HG02885 (cell line): Measurements from ENCODE around the gene GSAP.

ENCODE experiments used
- ATAC-seq: cut with Tn5 transposase; IDR thresholded peaks from one replicate; pipeline ENCODE4 v1.9.1; 2021; ENCODE audit warnings: mild to moderate bottlenecking; ENCODE audit not compliant: unreplicated experiment, poor library complexity

GSAP gene

GRCh38 chr7:77415823-77416620, at the start of gene GSAP:
GSAP (minus strand) TSS chr7:77416349; CDS start chr7:77416321, 28 bp downstream.
- peak; percentile 52 for ATAC-seq

GRCh38 chr7:77465256-77465655, 49.1 kb upstream of the GSAP start:
- ATAC-seq = no peak

- peak; percentile 72 for ATAC-seq
Measured at GRCh38 chr7:77464589-77464988, 48.4 kb upstream of the GSAP start.

GRCh38 chr7:77463632-77464031, 47.5 kb upstream of the GSAP start:
- peak; percentile 56 for ATAC-seq

- ATAC-seq = no peak
Measured at GRCh38 chr7:77461842-77462241, 45.7 kb upstream of the GSAP start.

- no peak for ATAC-seq
Measured at GRCh38 chr7:77461246-77461645, 45.1 kb upstream of the GSAP start.

GRCh38 chr7:77460057-77460486, 43.9 kb upstream of the GSAP start:
- ATAC-seq = no peak

- no peak for ATAC-seq
Measured at GRCh38 chr7:77459311-77459726, 43.2 kb upstream of the GSAP start.

GRCh38 chr7:77458786-77459185, 42.6 kb upstream of the GSAP start:
- no peak for ATAC-seq

GRCh38 chr7:77457779-77458178, 41.6 kb upstream of the GSAP start:
- ATAC-seq = no peak

GRCh38 chr7:77456696-77457095, 40.5 kb upstream of the GSAP start:
- no peak for ATAC-seq

GRCh38 chr7:77455321-77455720, 39.2 kb upstream of the GSAP start:
- no peak for ATAC-seq

- no peak for ATAC-seq
Measured at GRCh38 chr7:77454802-77455201, 38.7 kb upstream of the GSAP start.

GRCh38 chr7:77453531-77453930, 37.4 kb upstream of the GSAP start:
- no peak for ATAC-seq

- peak; percentile 62 for ATAC-seq
Measured at GRCh38 chr7:77451950-77452349, 35.8 kb upstream of the GSAP start.

- no peak for ATAC-seq
Measured at GRCh38 chr7:77450613-77451012, 34.5 kb upstream of the GSAP start.

GRCh38 chr7:77450054-77450453, 33.9 kb upstream of the GSAP start:
- no peak for ATAC-seq

GRCh38 chr7:77447616-77448015, 31.5 kb upstream of the GSAP start:
- ATAC-seq = no peak

- ATAC-seq = no peak
Measured at GRCh38 chr7:77444123-77444522, 28.0 kb upstream of the GSAP start.

- no peak for ATAC-seq
Measured at GRCh38 chr7:77443042-77443441, 26.9 kb upstream of the GSAP start.

- ATAC-seq = no peak
Measured at GRCh38 chr7:77442636-77443035, 26.5 kb upstream of the GSAP start.

GRCh38 chr7:77441046-77441445, 24.9 kb upstream of the GSAP start:
- ATAC-seq = no peak
